ENCODE data around the gene SKIL. TPM values are rescaled to one million over a fixed set of nuclear protein-coding genes. Genes with fewer than 3 reads are reported as not detected.

SKIL gene
- total RNA-seq, 1 experiment from 2014 or later, result 35.0 TPM

GRCh38 chr3:170441412-170441811 is 83.9 kb downstream of the SKIL start:
- ATAC-seq (no peak), DNase-seq (no peak)
- no peaks in the 10 kb centered on the region for H3K79me2 ChIP-seq (ENCODE audit: low read length)
- BruUV-seq (replicated peaks), result no TSS peak
- H3K4me3 ChIP-seq (ENCODE audit: low read length), result no peak overlapping the region
- no peak overlapping the region for H3K9ac ChIP-seq (ENCODE audit: low read length)
- no peak overlapping the region for H3K4me2 ChIP-seq (ENCODE audit: low read length)
- H3K27me3 ChIP-seq (ENCODE audit: low read length), result no peaks in the 10 kb centered on the region
- peaks cover 7% of the 10 kb centered on the region; the same call in 1 of the 2 replicates for H3K4me1 ChIP-seq (ENCODE audit: insufficient read depth, low read length)
- H3K36me3 ChIP-seq (ENCODE audit: low read depth, low read length), result no peaks in the 10 kb centered on the region
- no peaks in the 10 kb centered on the region for H3K9me3 ChIP-seq (ENCODE audit: low read length)
- no peaks in the 10 kb centered on the region for H3F3A ChIP-seq (ENCODE audit: low read length, unreplicated experiment)
- ChIA-PET POLR2A (ENCODE audit: unreplicated experiment) (interaction anchor here (0.6 kb wide), 1 partner anchor 1113 kb away, joined by 3 read pairs; no protein-coding TSS in a partner anchor), CTCF (no interaction called here)
- H3K9me2 ChIP-seq (replicated peaks; ENCODE audit: low read length), result no peaks in the 10 kb centered on the region
- no peak overlapping the region for H3K27ac ChIP-seq (ENCODE audit: low read length)
- TF ChIP-seq CTCF (conservative IDR thresholded peaks at IDR 0.05; ENCODE audit: low read depth, low read length) (no peak), EZH2 (IDR thresholded peaks at IDR 0.05; ENCODE audit: low read length, unreplicated experiment) (no peak), EZH2phosphoT487 (IDR thresholded peaks at IDR 0.05; ENCODE audit: borderline replicate concordance, low read length) (no peak)
- no peaks in the 10 kb centered on the region for H4K20me1 ChIP-seq (ENCODE audit: low read length)
- no peak overlapping the region for H2AFZ ChIP-seq (ENCODE audit: low read length)
- intact Hi-C loops (cut with micrococcal nuclease), result no loop called here

- Histone ChIP-seq H4K20me1 (ENCODE audit: low read length) (no peaks in the 10 kb centered on the region), H3K27ac (ENCODE audit: low read length) (no peak overlapping the region), H3K4me1 (ENCODE audit: insufficient read depth, low read length) (peaks cover 7% of the 10 kb centered on the region; the same call in 1 of the 2 replicates), H3K36me3 (ENCODE audit: low read depth, low read length) (no peaks in the 10 kb centered on the region), H3K4me3 (ENCODE audit: low read length) (no peak overlapping the region), H3K4me2 (ENCODE audit: low read length) (no peak overlapping the region), H3K9me2 (replicated peaks; ENCODE audit: low read length) (no peaks in the 10 kb centered on the region), H3K9me3 (ENCODE audit: low read length) (no peaks in the 10 kb centered on the region), H2AFZ (ENCODE audit: low read length) (no peak overlapping the region), H3K27me3 (ENCODE audit: low read length) (no peaks in the 10 kb centered on the region), H3F3A (ENCODE audit: low read length, unreplicated experiment) (no peaks in the 10 kb centered on the region), H3K79me2 (ENCODE audit: low read length) (no peaks in the 10 kb centered on the region), H3K9ac (ENCODE audit: low read length) (no peak overlapping the region)
- intact Hi-C loops (cut with micrococcal nuclease), result no loop called here
- no TSS peak for BruUV-seq (replicated peaks)
- no peak for DNase-seq
- CTCF ChIA-PET, result no interaction called here
- POLR2A ChIA-PET (ENCODE audit: unreplicated experiment), result no interaction called here
- TF ChIP-seq EZH2 (IDR thresholded peaks at IDR 0.05; ENCODE audit: low read length, unreplicated experiment), result no peak
- no peak for TF ChIP-seq CTCF (conservative IDR thresholded peaks at IDR 0.05; ENCODE audit: low read depth, low read length)
- TF ChIP-seq EZH2phosphoT487 (IDR thresholded peaks at IDR 0.05; ENCODE audit: borderline replicate concordance, low read length), result no peak
- no peak for ATAC-seq
These were observed 85.4 kb downstream of the SKIL start for GRCh38 chr3:170442947-170443346.

- H3K4me3 ChIP-seq (ENCODE audit: low read length), result no peak overlapping the region
- peaks cover 7% of the 10 kb centered on the region; the same call in 1 of the 2 replicates for H3K4me1 ChIP-seq (ENCODE audit: insufficient read depth, low read length)
- no peak for ATAC-seq
- TF ChIP-seq EZH2phosphoT487 (IDR thresholded peaks at IDR 0.05; ENCODE audit: borderline replicate concordance, low read length), result no peak
- H3K9me2 ChIP-seq (replicated peaks; ENCODE audit: low read length), result no peaks in the 10 kb centered on the region
- H3K36me3 ChIP-seq (ENCODE audit: low read depth, low read length), result no peaks in the 10 kb centered on the region
- H3K79me2 ChIP-seq (ENCODE audit: low read length), result no peaks in the 10 kb centered on the region
- no peaks in the 10 kb centered on the region for H3F3A ChIP-seq (ENCODE audit: low read length, unreplicated experiment)
- intact Hi-C loops (cut with micrococcal nuclease), result no loop called here
- no peak overlapping the region for H3K4me2 ChIP-seq (ENCODE audit: low read length)
- ChIA-PET POLR2A (ENCODE audit: unreplicated experiment) (no interaction called here), CTCF (no interaction called here)
- no peaks in the 10 kb centered on the region for H4K20me1 ChIP-seq (ENCODE audit: low read length)
- no peak overlapping the region for H2AFZ ChIP-seq (ENCODE audit: low read length)
- H3K27ac ChIP-seq (ENCODE audit: low read length), result no peak overlapping the region
- no TSS peak for BruUV-seq (replicated peaks)
- no peaks in the 10 kb centered on the region for H3K27me3 ChIP-seq (ENCODE audit: low read length)
- H3K9me3 ChIP-seq (ENCODE audit: low read length), result no peaks in the 10 kb centered on the region
- no peak for DNase-seq
- no peak overlapping the region for H3K9ac ChIP-seq (ENCODE audit: low read length)
These were observed 85.9 kb downstream of the SKIL start for GRCh38 chr3:170443457-170443856.

Small RNA genes within 50 kb of the gene (microRNA-seq; reads per million reads assigned to microRNA genes)
- gene MIR6828 (ENCODE audit: unreplicated experiment), result not detected

Other genes starting within 250 kb of the SKIL start
- gene PHC3, start 176.0 kb upstream of the SKIL start, total RNA-seq (2014; rRNA removed), result 7.5 and 16.2 TPM in 2 replicates
- gene PRKCI, start 135.3 kb upstream of the SKIL start, total RNA-seq (2014; rRNA removed), result 39.5 and 42.2 TPM in 2 replicates
- 32.0 and 38.0 TPM in 2 replicates for gene CLDN11, start 61.2 kb downstream of the SKIL start, total RNA-seq (2014; rRNA removed)
- not detected in 2 replicates for gene SLC7A14, start 228.4 kb downstream of the SKIL start, total RNA-seq (2014; rRNA removed)

Data from PC-3 (cell line).